WERI-Rb-1 (cell line): ENCODE measurements around the gene MYEOV.
A peak's percentile ranks its signal among the peaks of the same experiment; 100 is the strongest.

Experiments
- DNase-seq: peaks from one replicate; pipeline ENCODE4 v3.0.0-alpha.2; 2020
- H3K27ac ChIP-seq: fragments of 250-450 bp; sonication (Bioruptor Pico); 2 replicates; pipeline ENCODE4 v1.5.1; 2020; ENCODE audit warnings: mild to moderate bottlenecking, moderate library complexity
- H3K27me3 ChIP-seq: fragments of 250-450 bp; sonication (Bioruptor Pico); 2 replicates; pipeline ENCODE4 v1.5.1; 2021; ENCODE audit warnings: mild to moderate bottlenecking, low read depth, moderate library complexity; ENCODE audit not compliant: insufficient read depth, severe bottlenecking
- H3K36me3 ChIP-seq: fragments of 250-450 bp; sonication (Bioruptor Pico); 2 replicates; pipeline ENCODE4 v1.5.1; 2020; ENCODE audit warnings: mild to moderate bottlenecking, moderate library complexity
- H3K4me3 ChIP-seq: 2 replicates; pipeline ENCODE4 v1.5.1; 2011; ENCODE audit warnings: low read depth, mild to moderate bottlenecking, control low read depth, low read length
- H3K9me3 ChIP-seq: fragments of 250-450 bp; sonication (Bioruptor Pico); 2 replicates; pipeline ENCODE4 v1.5.1; 2021; ENCODE audit warnings: mild to moderate bottlenecking, moderate library complexity; ENCODE audit not compliant: severe bottlenecking
- TF ChIP-seq, protein P1 (sequence below): IDR thresholded peaks from 2 replicates; pipeline ENCODE4 v1.5.1; 2011; ENCODE audit warnings: low read depth, mild to moderate bottlenecking, control low read depth, inconsistent platforms, low read length

MYEOV gene

DNA sequence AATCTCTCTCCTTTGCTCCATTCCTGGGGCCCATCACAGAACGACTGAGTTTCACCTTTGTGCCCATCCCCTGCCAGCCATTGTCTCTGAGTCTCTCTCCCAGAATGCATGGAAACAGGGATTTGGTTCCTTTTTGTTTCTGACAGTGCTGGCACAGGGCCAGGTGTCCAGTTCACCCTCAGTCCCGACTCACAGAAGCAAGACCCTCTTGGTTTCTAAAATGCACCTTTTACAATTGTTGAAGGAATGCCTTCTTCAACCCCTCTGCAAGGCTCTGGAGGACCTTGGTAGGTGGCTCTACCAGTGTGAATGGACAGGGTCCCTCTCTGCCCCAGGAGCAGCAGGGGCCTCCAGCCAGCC is 5.1 kb upstream of the MYEOV start:
- no peaks in the 10 kb centered on the region for H3K9me3 ChIP-seq
- H3K36me3 ChIP-seq, result no peaks in the 10 kb centered on the region
- H3K27me3 ChIP-seq, result peaks cover 52% of the 10 kb centered on the region
- TF ChIP-seq, protein P1, sequence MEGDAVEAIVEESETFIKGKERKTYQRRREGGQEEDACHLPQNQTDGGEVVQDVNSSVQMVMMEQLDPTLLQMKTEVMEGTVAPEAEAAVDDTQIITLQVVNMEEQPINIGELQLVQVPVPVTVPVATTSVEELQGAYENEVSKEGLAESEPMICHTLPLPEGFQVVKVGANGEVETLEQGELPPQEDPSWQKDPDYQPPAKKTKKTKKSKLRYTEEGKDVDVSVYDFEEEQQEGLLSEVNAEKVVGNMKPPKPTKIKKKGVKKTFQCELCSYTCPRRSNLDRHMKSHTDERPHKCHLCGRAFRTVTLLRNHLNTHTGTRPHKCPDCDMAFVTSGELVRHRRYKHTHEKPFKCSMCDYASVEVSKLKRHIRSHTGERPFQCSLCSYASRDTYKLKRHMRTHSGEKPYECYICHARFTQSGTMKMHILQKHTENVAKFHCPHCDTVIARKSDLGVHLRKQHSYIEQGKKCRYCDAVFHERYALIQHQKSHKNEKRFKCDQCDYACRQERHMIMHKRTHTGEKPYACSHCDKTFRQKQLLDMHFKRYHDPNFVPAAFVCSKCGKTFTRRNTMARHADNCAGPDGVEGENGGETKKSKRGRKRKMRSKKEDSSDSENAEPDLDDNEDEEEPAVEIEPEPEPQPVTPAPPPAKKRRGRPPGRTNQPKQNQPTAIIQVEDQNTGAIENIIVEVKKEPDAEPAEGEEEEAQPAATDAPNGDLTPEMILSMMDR, result no peak
- no peak overlapping the region for H3K4me3 ChIP-seq
- no peak overlapping the region for H3K27ac ChIP-seq
- no peak for DNase-seq

GRCh38 chr11:69290806-69291205 is 3.1 kb upstream of the MYEOV start:
- H3K27ac ChIP-seq, result no peak overlapping the region
- H3K4me3 ChIP-seq, result no peak overlapping the region
- TF ChIP-seq, protein P1, result no peak
- no peaks in the 10 kb centered on the region for H3K36me3 ChIP-seq
- no peak for DNase-seq
- peaks cover 57% of the 10 kb centered on the region for H3K27me3 ChIP-seq
- H3K9me3 ChIP-seq, result no peaks in the 10 kb centered on the region

- Histone ChIP-seq H3K36me3 (no peaks in the 10 kb centered on the region), H3K27ac (no peak overlapping the region), H3K4me3 (no peak overlapping the region), H3K27me3 (peaks cover 61% of the 10 kb centered on the region), H3K9me3 (peaks cover 1% of the 10 kb centered on the region)
- DNase-seq, result no peak
- TF ChIP-seq, protein P1, result no peak
These were observed 2.4 kb upstream of the MYEOV start for GRCh38 chr11:69291459-69292110.

DNA sequence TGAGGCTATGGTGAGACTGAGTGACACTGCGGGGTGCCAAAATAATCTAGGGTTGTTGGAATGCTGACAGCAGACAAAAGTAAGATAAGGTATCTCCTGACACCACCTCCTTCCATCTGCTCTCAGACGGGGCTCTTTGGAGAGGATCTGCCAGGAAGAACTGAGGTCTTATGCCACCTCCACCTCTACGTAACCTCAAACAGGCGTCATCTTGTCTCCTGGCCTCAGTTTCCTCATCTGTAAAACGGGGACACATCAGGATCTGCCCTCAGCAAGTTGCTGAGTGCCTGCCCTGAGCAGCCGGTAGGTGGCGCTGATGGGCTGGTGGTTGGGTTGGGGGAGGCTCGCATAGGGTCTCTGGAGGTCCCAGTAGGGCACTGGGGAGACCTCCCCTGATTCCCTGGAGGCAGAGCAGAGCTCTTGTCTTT is 1.7 kb upstream of the MYEOV start:
- Histone ChIP-seq H3K27ac (no peak overlapping the region), H3K9me3 (peaks cover 4% of the 10 kb centered on the region), H3K36me3 (no peaks in the 10 kb centered on the region), H3K4me3 (no peak overlapping the region), H3K27me3 (peaks cover 61% of the 10 kb centered on the region)
- TF ChIP-seq, protein P1, result peak; percentile 81
- DNase-seq, result peak; percentile 23

GRCh38 chr11:69293087-69293486 is 868 bp upstream of the MYEOV start:
- Histone ChIP-seq H3K27ac (no peak overlapping the region), H3K36me3 (no peaks in the 10 kb centered on the region), H3K27me3 (peaks cover 61% of the 10 kb centered on the region), H3K4me3 (no peak overlapping the region), H3K9me3 (peaks cover 4% of the 10 kb centered on the region)
- TF ChIP-seq, protein P1, result no peak
- no peak for DNase-seq

- peaks cover 4% of the 10 kb centered on the region for H3K9me3 ChIP-seq
- peaks cover 61% of the 10 kb centered on the region for H3K27me3 ChIP-seq
- no peak overlapping the region for H3K27ac ChIP-seq
- no peak overlapping the region for H3K4me3 ChIP-seq
- TF ChIP-seq, protein P1, result no peak
- no peaks in the 10 kb centered on the region for H3K36me3 ChIP-seq
- DNase-seq, result no peak
These were observed 670 bp downstream of the MYEOV start for GRCh38 chr11:69294571-69295078.
